HepG2 (cell line): ENCODE measurements around the gene FURIN. TPM values are rescaled to one million over a fixed set of nuclear protein-coding genes. Genes with fewer than 3 reads are reported as not detected.

Experiments
- ATAC-seq: fragments of 200-7000 bp; cut with Tn5 transposase; 3 replicates; pipeline ENCODE4 v1.9.1; 2020; ENCODE audit warnings: mild to moderate bottlenecking, moderate library complexity
- BruUV-seq: library from RNA; stranded (reverse); fragments of 400-500 nt; replicated peaks from 2 replicates; lab custom pipeline; 2021; lab: Mats Ljungman, UMichigan
- CTCF ChIA-PET: fragments of 300-600 bp; formaldehyde crosslinking; extraction: SDS; loops from one replicate; lab custom pipeline; 2021; ENCODE audit warnings: low total read pairs, inconsistent platforms, low intra/inter-chr PET ratio; lab: Yijun Ruan, JAX
- POLR2A ChIA-PET: fragments of 350-600 bp; sonication (Branson Sonifier 250); formaldehyde crosslinking; loops from one replicate; lab custom pipeline; 2020; ENCODE audit warnings: antibody characterized with exemption, inconsistent platforms; lab: Yijun Ruan, JAX
- DNase-seq: peaks from one replicate; pipeline ENCODE4 v3.0.0-alpha.2; 2015; ENCODE audit warnings: low spot score
- FAIRE-seq: peaks from 3 replicates; lab custom pipeline; 2011; peaks lifted over from hg19 to GRCh38; lab: Jason Lieb, UNC
- H2AFZ ChIP-seq: one replicate; pipeline ENCODE4 v1.6.1; 2011; ENCODE audit warnings: low read length, inconsistent platforms
- H3K27ac ChIP-seq: fragments of 300-600 bp; 3 replicates; pipeline ENCODE4 v1.8.0; 2011; ENCODE audit warnings: mixed run types, mild to moderate bottlenecking, mixed read lengths, low read length, inconsistent platforms; ENCODE audit not compliant: insufficient read depth; ENCODE audit errors: extremely low read length
- H3K27me3 ChIP-seq, 2 experiments: fragments of 200-600 bp in 1 of 2; 2 replicates in 1 of 2; 3 replicates in 1 of 2; pipeline versions ENCODE4 v1.6.0 to v1.8.0; 2011; ENCODE audit warnings: low read length in 2 of 2, mild to moderate bottlenecking in 2 of 2, moderate library complexity in 2 of 2, inconsistent platforms in 1 of 2; ENCODE audit not compliant: insufficient read depth in 2 of 2, control insufficient read depth in 1 of 2
- H3K36me3 ChIP-seq, 2 experiments: fragments of 200-600 bp in 1 of 2; replicated peaks in 1 of 2; 2 replicates in 1 of 2; 3 replicates in 1 of 2; pipeline versions ENCODE4 v1.5.1 to v1.8.0; 2011; ENCODE audit warnings: low read length in 2 of 2, inconsistent platforms in 1 of 2; ENCODE audit not compliant: insufficient read depth in 2 of 2, control insufficient read depth in 1 of 2
- H3K4me1 ChIP-seq: 2 replicates; pipeline ENCODE4 v1.5.1; 2012; ENCODE audit warnings: low read length, inconsistent platforms; ENCODE audit not compliant: insufficient read depth
- H3K4me2 ChIP-seq: 2 replicates; pipeline ENCODE4 v1.6.0; 2011; ENCODE audit warnings: low read depth, low read length, inconsistent platforms
- H3K4me3 ChIP-seq, 3 experiments: fragments of 200-600 bp in 1 of 3; sonication (generic), shearing (Covaris generic) in 1 of 3; replicated peaks in 1 of 3; 2 replicates each; pipeline ENCODE4 v1.5.1; 2011 to 2016; ENCODE audit warnings: low read length in 3 of 3, inconsistent platforms in 2 of 3, low read depth in 2 of 3, mild to moderate bottlenecking in 2 of 3, control low read depth in 1 of 3, mixed read lengths in 1 of 3; ENCODE audit not compliant: insufficient read depth in 1 of 3
- H3K79me2 ChIP-seq: one replicate; pipeline ENCODE4 v1.6.1; 2011; ENCODE audit warnings: low read length, inconsistent platforms; ENCODE audit not compliant: insufficient read depth
- H3K9ac ChIP-seq: 2 replicates; pipeline ENCODE4 v1.6.0; 2011; ENCODE audit warnings: mild to moderate bottlenecking, low read depth, low read length, inconsistent platforms; ENCODE audit not compliant: insufficient read depth
- H3K9me3 ChIP-seq: 2 replicates; pipeline ENCODE4 v1.5.1; 2012; ENCODE audit warnings: mild to moderate bottlenecking, low read length
- H4K20me1 ChIP-seq: 2 replicates; pipeline ENCODE4 v1.6.0; 2011; ENCODE audit warnings: inconsistent platforms, mild to moderate bottlenecking, low read length, moderate library complexity; ENCODE audit not compliant: insufficient read depth
- BRCA1 ChIP-seq: sonication (generic); formaldehyde crosslinking; IDR thresholded peaks from 2 replicates; pipeline ENCODE4 v1.4.0; 2020; ENCODE audit warnings: missing genetic modification reagents
- GPBP1L1 ChIP-seq: sonication (generic); formaldehyde crosslinking; IDR thresholded peaks from 2 replicates; pipeline ENCODE4 v1.5.0; 2020; ENCODE audit warnings: mild to moderate bottlenecking, missing genetic modification reagents
- IKZF5 ChIP-seq: IDR thresholded peaks from 2 replicates; pipeline ENCODE4 v1.6.1; 2018; ENCODE audit warnings: missing genetic modification reagents, mild to moderate bottlenecking, missing compliant biosample characterization
- MYNN ChIP-seq: sonication (generic); formaldehyde crosslinking; IDR thresholded peaks from 2 replicates; pipeline ENCODE4 v1.4.0; 2020; ENCODE audit warnings: mild to moderate bottlenecking, low read depth, missing genetic modification reagents
- NR0B2 ChIP-seq: sonication (generic); formaldehyde crosslinking; IDR thresholded peaks from 2 replicates; pipeline ENCODE4 v1.4.0; 2020; ENCODE audit warnings: mild to moderate bottlenecking, missing genetic modification reagents
- RAD21 ChIP-seq: fragments of 450-650 bp; formaldehyde crosslinking; IDR thresholded peaks from 2 replicates; pipeline ENCODE4 v1.5.0; 2020; ENCODE audit warnings: mild to moderate bottlenecking
- RXRA ChIP-seq: sonication (generic); formaldehyde crosslinking; IDR thresholded peaks from 2 replicates; pipeline ENCODE4 v1.5.1; 2020; ENCODE audit warnings: missing genetic modification reagents
- USF2 ChIP-seq, 2 experiments: sonication (generic) in 1 of 2; formaldehyde crosslinking in 1 of 2; IDR thresholded peaks; 2 replicates each; pipeline versions ENCODE4 v1.5.1 to v1.6.1; 2011 to 2020; ENCODE audit warnings: borderline replicate concordance in 1 of 2, low read depth in 1 of 2, low read length in 1 of 2, mild to moderate bottlenecking in 1 of 2, missing genetic modification reagents in 1 of 2, moderate library complexity in 1 of 2
- XRCC5 ChIP-seq: fragments of 200-400 bp; formaldehyde crosslinking; optimal IDR thresholded peaks from 2 replicates; pipeline ENCODE3; 2017; ENCODE audit warnings: mild to moderate bottlenecking, low read length
- ZEB1 ChIP-seq: IDR thresholded peaks from 2 replicates; pipeline ENCODE4 v1.6.1; 2012; ENCODE audit warnings: mild to moderate bottlenecking, low read depth, inconsistent platforms; ENCODE audit not compliant: insufficient replicate concordance
- ZNF501 ChIP-seq: sonication (generic); formaldehyde crosslinking; IDR thresholded peaks from 2 replicates; pipeline ENCODE4 v1.5.1; 2020; ENCODE audit warnings: mild to moderate bottlenecking, moderate library complexity, missing genetic modification reagents
- WGBS: methylation state at CpG from one replicate; pipeline ENCODE4 v1.1.6; 2017; ENCODE audit warnings: low lambda C conversion rate; 5-methylcytosine and 5-hydroxymethylcytosine counted together
- in situ Hi-C: cut with HindIII; loops from 2 replicates; pipeline ENCODE4 v1.10.0; 2017; ENCODE audit warnings: low pct_unique_long_range_greater_than_20kb; ENCODE audit not compliant: extremely low pct_ligation_motif_present
- intact Hi-C: fragments of 100-400 bp; cut with micrococcal nuclease; formaldehyde crosslinking; loops from one replicate; pipeline ENCODE4 v1.10.0; 2022; ENCODE audit not compliant: unreplicated experiment
- polyA plus RNA-seq, 8 experiments: library from polyadenylated mRNA; depleted of rRNA in 3 of 8; stranded (reverse) in 7 of 8; unstranded in 1 of 8; fragments of >200 nt; fragmentation: Illumina TruSeq in 4 of 8; extraction: Trizol in 4 of 8; gene quantifications; 2 replicates each; pipeline versions ENCODE4 v1.2.1 to v1.2.3, GENCODE V29; 2011 to 2016; ENCODE audit warnings: low read depth in 4 of 8, missing spikeins in 1 of 8, mixed read lengths in 1 of 8; ENCODE audit not compliant: insufficient read depth in 1 of 8
- total RNA-seq, 5 experiments: library from RNA; depleted of rRNA; stranded (reverse); fragments of >200 nt; fragmentation: Illumina TruSeq; extraction: Trizol; gene quantifications; 2 replicates each; pipeline ENCODE4 v1.2.3, GENCODE V29; 2016; ENCODE audit warnings: low read depth in 1 of 5

The FURIN gene
- total and polyA plus RNA-seq, 2 of the 13 experiments (the other 11 are each of a cell fraction or from before 2014, with no cell fraction given): 15.2 to 17.4 TPM

GRCh38 chr15:90885432-90886290 is 17.3 kb downstream of the FURIN start:
- DNase-seq (no peak), FAIRE-seq (peak; percentile 26)
- 45% methylated on average over 20 of the region's 23 CpGs for WGBS
- TF ChIP-seq GPBP1L1 (CRISPR knock-in tag) (no peak), ZEB1 (no peak), USF2 (IDR thresholded peaks at IDR 0.05; ENCODE audit: low read depth, low read length) (no peak), USF2 (CRISPR knock-in tag; IDR thresholded peaks at IDR 0.05; ENCODE audit: borderline replicate concordance) (no peak), XRCC5 (peak; percentile 60), RXRA (CRISPR knock-in tag) (0 out of 2 replicates have a peak, but pooled peaks have one; percentile 16), ZNF501 (CRISPR knock-in tag) (peak; percentile 49), MYNN (CRISPR knock-in tag) (no peak), NR0B2 (CRISPR knock-in tag) (no peak), BRCA1 (no peak), IKZF5 (CRISPR knock-in tag) (peak; percentile 21; the same call in 1 of the 2 replicates), RAD21 (CRISPR knock-in tag) (peak; percentile 96)

More at GRCh38 chr15:90885432-90886290, 17.3 kb downstream of the FURIN start:
- Histone ChIP-seq H4K20me1 (0 out of 2 replicates have a peak, but pooled peaks cover 2% of the 10 kb centered on the region), H3K4me1 (peaks cover 36% of the 10 kb centered on the region), H3K9me3 (no peaks in the 10 kb centered on the region), H2AFZ (no peak overlapping the region), H3K27me3 (peaks cover 0 to 7% of the 10 kb centered on the region in 2 experiments; a peak in 2 of 5 replicates), H3K4me3 (peak overlapping the region in 1 of 3 experiments; percentile 23; a peak in 1 of 6 replicates), H3K27ac (no peak overlapping the region), H3K79me2 (no peaks in the 10 kb centered on the region), H3K9ac (no peak overlapping the region), H3K36me3 (no peaks in the 10 kb centered on the region; a peak in 2 of 5 replicates), H3K4me2 (peak overlapping the region; percentile 72)
- intact Hi-C loops: loop anchor here (1.0 to 5.0 kb wide), 5 partner anchors 26 to 237 kb away; partner anchors contain the start of gene HDDC3
- ATAC-seq: peak; percentile 58
- in situ Hi-C loops: loop anchor here (5.0 kb wide), 2 partner anchors 68 to 238 kb away; no protein-coding TSS in a partner anchor
- CTCF ChIA-PET: interaction anchor here (1.9 to 2.2 kb wide), 3 partner anchors 27 to 237 kb away, joined by 12 to 20 read pairs (median 13); no protein-coding TSS in a partner anchor
- POLR2A ChIA-PET: interaction anchor here (0.9 to 5.1 kb wide), 6 partner anchors 12 to 238 kb away, joined by 3 to 52 read pairs (median 7); no protein-coding TSS in a partner anchor
- BruUV-seq: no TSS peak
